OCI-LY3 (cell line): ENCODE results near the gene KANK4.

ENCODE experiments used
- CTCF ChIP-seq: fragments of 200-600, 300-600 bp; sonication (generic); IDR thresholded peaks from 2 replicates; pipeline ENCODE4 v1.5.1; 2014; ENCODE audit warnings: antibody characterized with exemption, low read length, low read depth
- EZH2phosphoT487 ChIP-seq: fragments of 200-600 bp; shearing (Covaris generic); IDR thresholded peaks from 2 replicates; pipeline ENCODE4 v1.6.1; 2018; ENCODE audit warnings: antibody characterized with exemption, mixed run types, low read depth

GRCh38 chr1:62321446-62321845, 2.2 kb upstream of the KANK4 start:
- TF ChIP-seq CTCF (no peak), EZH2phosphoT487 (no peak)
